Aortic smooth muscle cell (primary cell): ENCODE measurements around the gene NRP2. TPM values are rescaled to one million over a fixed set of nuclear protein-coding genes. Genes with fewer than 3 reads are reported as not detected.

Source experiments
- total RNA-seq: library from RNA; depleted of rRNA; stranded (reverse); fragments of >200 nt; gene quantifications from 2 replicates; pipeline ENCODE4 v1.2.3, GENCODE V29; 2014

Gene NRP2, protein sequence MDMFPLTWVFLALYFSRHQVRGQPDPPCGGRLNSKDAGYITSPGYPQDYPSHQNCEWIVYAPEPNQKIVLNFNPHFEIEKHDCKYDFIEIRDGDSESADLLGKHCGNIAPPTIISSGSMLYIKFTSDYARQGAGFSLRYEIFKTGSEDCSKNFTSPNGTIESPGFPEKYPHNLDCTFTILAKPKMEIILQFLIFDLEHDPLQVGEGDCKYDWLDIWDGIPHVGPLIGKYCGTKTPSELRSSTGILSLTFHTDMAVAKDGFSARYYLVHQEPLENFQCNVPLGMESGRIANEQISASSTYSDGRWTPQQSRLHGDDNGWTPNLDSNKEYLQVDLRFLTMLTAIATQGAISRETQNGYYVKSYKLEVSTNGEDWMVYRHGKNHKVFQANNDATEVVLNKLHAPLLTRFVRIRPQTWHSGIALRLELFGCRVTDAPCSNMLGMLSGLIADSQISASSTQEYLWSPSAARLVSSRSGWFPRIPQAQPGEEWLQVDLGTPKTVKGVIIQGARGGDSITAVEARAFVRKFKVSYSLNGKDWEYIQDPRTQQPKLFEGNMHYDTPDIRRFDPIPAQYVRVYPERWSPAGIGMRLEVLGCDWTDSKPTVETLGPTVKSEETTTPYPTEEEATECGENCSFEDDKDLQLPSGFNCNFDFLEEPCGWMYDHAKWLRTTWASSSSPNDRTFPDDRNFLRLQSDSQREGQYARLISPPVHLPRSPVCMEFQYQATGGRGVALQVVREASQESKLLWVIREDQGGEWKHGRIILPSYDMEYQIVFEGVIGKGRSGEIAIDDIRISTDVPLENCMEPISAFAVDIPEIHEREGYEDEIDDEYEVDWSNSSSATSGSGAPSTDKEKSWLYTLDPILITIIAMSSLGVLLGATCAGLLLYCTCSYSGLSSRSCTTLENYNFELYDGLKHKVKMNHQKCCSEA
- 9.0 and 10.4 TPM in 2 replicates for total RNA-seq

DNA sequence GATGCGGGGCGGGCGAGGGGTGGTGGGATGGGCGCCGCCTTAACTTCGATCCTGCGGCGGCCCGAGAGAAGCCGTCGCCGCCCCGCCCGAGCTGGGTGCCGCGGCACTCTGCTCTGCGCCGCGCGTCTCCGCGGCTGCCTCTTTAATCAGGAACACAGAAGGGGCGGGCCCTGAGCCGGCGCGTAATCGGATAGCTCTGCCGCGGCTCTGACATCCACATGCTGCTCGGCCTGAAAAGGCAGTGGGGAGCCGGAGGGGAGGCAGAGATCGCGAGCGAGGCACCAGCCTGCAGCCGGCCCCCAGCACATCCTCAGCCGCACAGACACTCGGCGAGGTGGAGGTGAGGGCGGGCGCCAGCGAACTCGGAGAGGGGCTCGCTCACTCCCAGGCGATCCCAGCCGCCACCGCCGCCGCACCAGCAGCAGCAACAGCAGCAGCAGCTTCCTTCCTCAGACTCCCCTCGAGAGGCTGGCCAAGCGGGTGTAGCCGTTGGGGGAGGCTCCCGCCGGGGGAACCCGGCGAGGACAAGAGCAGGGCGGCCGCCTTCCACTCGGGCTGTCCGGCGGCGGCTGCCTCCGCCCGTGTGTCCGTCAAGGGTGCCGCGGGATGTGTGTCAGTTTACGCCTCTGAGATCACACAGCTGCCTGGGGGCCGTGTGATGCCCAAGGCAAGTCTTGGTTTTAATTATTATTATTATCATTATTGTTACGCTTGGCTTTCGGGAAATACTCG is at the start of gene NRP2:
NRP2 (plus strand) TSS at position 263 of the 732 bp plus-strand sequence. CDS start 790 bp downstream, outside the sequence.

